Neuron (in vitro differentiated cells): ENCODE measurements around the gene RGCC.
"Not testable (repeated sequence)": the region's sequence is repeated elsewhere in the genome, so short reads cannot be mapped to it uniquely, and the experiment has no call there.

Experiments
- H2AFZ ChIP-seq: one replicate; pipeline ENCODE4 v1.6.1; 2013; ENCODE audit warnings: low read depth, mild to moderate bottlenecking, inconsistent platforms, low read length, moderate library complexity
- H3K27me3 ChIP-seq: one replicate; pipeline ENCODE4 v1.6.1; 2013; ENCODE audit warnings: low read length; ENCODE audit not compliant: insufficient read depth
- H3K36me3 ChIP-seq: one replicate; pipeline ENCODE4 v1.6.1; 2013; ENCODE audit warnings: low read length; ENCODE audit not compliant: insufficient read depth
- H3K4me1 ChIP-seq: one replicate; pipeline ENCODE4 v1.6.1; 2013; ENCODE audit warnings: low read length; ENCODE audit not compliant: insufficient read depth
- H3K4me3 ChIP-seq: 2 replicates; pipeline ENCODE4 v1.5.1; 2013; ENCODE audit warnings: mild to moderate bottlenecking, low read length, moderate library complexity
- H3K9me3 ChIP-seq: one replicate; pipeline ENCODE4 v1.6.1; 2013; ENCODE audit warnings: low read length

Gene RGCC

DNA sequence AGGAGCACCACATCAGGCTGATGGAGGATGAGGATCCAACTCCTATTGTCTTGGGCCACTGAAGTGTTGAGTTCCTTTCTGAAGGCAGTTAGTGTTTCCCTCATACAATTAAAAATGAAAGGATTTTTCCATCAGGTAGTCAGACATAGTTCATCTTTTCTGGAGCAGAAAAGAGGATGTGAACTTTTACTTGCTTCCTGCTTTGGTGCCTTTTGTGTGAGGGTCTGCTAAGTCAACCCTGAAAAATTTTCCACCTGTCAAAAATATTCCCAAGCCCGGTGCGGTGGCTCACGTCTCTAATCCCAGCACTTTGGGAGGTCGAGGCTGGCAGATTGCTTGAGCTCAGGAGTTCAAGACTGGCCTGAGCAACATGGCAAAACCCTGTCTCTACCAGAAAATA, 43.9 kb downstream of the RGCC start:
- H2AFZ ChIP-seq = no peak overlapping the region
- no peaks in the 10 kb centered on the region for H3K27me3 ChIP-seq
- H3K9me3 ChIP-seq = no peaks in the 10 kb centered on the region
- H3K4me3 ChIP-seq = no peak overlapping the region
- no peaks in the 10 kb centered on the region for H3K4me1 ChIP-seq
- no peaks in the 10 kb centered on the region for H3K36me3 ChIP-seq

DNA sequence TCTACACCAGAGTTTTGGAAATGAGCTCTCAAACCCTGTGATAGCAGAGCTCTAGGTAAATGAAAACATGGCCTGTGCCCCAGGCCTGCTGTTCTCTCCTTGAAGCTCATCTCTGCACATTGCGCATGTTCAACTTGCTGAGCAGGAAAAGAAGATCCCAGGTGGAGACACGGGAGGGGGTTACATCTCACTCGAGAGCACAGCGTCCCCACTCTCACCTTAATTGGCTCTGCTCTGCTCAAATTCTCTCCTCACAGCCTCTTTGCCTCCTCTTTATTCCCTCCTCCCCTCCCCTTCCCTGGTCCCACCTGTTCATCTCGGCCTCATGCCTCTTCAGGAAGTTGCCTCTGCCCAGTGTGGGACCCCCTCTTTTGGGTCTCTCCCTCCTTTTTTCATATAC, 44.7 kb downstream of the RGCC start:
- H3K4me1 ChIP-seq = no peaks in the 10 kb centered on the region
- no peaks in the 10 kb centered on the region for H3K9me3 ChIP-seq
- H3K36me3 ChIP-seq = no peaks in the 10 kb centered on the region
- H2AFZ ChIP-seq = no peak overlapping the region
- H3K27me3 ChIP-seq = no peaks in the 10 kb centered on the region
- no peak overlapping the region for H3K4me3 ChIP-seq

DNA sequence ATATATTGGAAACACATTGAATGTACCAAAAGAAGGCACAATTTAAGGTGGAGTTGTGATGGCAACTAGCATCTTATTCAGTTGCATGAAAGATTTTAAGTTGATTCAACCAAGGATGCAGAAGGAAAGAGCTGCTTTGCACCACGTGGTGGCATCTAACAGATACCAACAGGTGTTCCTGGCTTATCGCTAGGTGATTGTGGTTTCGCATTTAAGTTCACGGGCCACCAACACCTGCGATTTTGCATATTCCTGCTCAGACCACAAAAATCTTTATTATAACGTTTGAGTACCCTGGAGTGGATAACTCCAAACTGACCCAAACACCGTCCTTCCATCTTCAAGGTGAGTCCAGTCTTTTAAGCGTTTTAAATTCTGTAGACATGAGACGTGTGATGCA, 45.3 kb downstream of the RGCC start:
- Histone ChIP-seq H3K4me1 (no peaks in the 10 kb centered on the region), H3K4me3 (no peak overlapping the region), H2AFZ (no peak overlapping the region), H3K36me3 (no peaks in the 10 kb centered on the region), H3K9me3 (no peaks in the 10 kb centered on the region), H3K27me3 (no peaks in the 10 kb centered on the region)

DNA sequence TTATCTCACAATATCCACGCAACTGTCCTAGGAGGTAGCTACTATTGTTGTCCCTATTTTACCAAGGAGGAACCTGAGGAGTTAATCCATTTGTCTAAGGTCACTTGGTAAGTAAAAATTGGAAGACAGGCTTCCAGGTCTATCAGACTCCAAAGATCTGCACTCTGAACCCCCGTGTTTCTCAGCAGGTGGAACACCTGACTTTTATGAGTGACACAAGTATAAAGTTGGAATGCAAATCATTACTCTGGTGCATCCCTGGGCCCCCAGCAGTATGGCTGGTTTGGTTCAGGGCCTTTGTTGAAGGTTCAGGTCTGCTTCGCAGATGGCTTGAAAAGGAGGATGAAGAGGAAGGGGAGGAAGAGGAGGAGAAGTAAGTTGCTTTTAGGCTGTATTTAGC, 46.0 kb downstream of the RGCC start:
- Histone ChIP-seq H3K4me3 (no peak overlapping the region), H3K4me1 (no peaks in the 10 kb centered on the region), H3K9me3 (no peaks in the 10 kb centered on the region), H2AFZ (no peak overlapping the region), H3K27me3 (no peaks in the 10 kb centered on the region), H3K36me3 (no peaks in the 10 kb centered on the region)

DNA sequence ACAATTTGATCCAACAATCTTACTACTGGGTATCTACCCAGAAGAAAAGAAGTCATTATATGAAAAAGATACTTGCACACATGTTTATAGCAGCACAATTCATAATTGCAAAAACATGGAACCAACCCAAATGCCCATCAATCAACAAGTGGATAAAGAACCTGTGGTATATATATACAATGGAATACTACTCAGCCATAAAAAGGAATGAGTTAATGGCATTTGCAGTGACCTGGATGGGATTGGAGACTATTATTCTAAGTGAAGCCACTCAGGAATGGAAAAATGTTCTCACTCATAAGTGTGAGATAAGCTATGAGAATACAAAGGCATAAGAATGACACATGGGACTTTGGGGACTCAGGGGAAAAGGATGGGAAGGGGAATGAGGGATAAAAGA, 47.3 kb downstream of the RGCC start:
- H3K4me3 ChIP-seq, H2AFZ ChIP-seq, H3K36me3 ChIP-seq, H3K9me3 ChIP-seq, H3K4me1 ChIP-seq, H3K27me3 ChIP-seq: not testable (repeated sequence)

DNA sequence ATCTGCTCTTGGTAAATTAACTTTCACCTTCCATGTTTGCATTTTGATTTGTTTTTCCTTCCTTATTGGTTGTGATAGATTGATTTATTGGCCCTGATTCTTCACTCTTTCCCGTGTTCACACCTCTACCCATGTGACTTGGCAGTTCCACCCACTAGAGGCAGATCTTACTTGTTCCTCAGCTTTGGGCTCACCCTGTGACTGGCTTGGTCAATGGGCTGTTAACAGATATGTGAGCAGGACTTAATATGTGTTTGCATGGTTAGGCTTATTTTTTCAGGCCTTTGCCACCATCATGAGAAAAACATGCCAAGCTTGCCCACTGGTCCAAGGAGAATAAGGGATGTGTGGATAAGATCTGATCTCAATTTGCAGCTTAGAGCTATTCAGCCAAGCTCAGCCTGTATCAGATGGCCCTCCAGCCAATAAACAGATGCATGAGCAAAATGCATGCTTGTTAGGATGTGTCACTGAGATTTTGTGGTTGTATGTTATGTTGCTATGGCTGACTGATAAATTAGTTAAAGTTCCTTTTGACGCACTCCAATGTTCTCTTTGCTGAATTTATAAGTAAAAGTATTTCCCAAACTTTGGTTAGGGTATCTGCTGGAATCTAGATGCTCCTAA, 48.0 kb downstream of the RGCC start:
- Histone ChIP-seq H3K9me3 (no peaks in the 10 kb centered on the region), H3K27me3 (no peaks in the 10 kb centered on the region), H3K4me3 (no peak overlapping the region), H2AFZ (no peak overlapping the region), H3K4me1 (no peaks in the 10 kb centered on the region), H3K36me3 (no peaks in the 10 kb centered on the region)

DNA sequence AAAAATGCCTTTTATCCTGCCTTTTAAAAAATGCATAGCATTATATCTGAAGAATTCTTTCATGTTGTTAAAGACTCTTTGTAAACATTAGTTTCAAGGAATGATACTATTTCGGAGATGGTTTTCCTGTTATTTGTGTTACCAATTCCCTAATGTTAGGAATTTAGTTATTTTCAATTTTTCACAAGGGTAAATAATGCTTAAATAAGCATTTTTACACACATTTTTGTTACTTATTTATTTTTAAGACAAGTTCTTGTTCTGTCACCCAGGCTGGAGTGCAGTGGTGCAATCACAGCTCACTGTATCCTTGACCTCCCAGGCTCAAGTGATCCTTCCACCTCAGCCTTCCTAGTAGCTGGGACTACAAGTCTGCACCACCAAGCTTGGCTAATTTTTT, 49.0 kb downstream of the RGCC start:
- Histone ChIP-seq H2AFZ (no peak overlapping the region), H3K36me3 (no peaks in the 10 kb centered on the region), H3K4me1 (no peaks in the 10 kb centered on the region), H3K27me3 (no peaks in the 10 kb centered on the region), H3K4me3 (no peak overlapping the region), H3K9me3 (no peaks in the 10 kb centered on the region)

DNA sequence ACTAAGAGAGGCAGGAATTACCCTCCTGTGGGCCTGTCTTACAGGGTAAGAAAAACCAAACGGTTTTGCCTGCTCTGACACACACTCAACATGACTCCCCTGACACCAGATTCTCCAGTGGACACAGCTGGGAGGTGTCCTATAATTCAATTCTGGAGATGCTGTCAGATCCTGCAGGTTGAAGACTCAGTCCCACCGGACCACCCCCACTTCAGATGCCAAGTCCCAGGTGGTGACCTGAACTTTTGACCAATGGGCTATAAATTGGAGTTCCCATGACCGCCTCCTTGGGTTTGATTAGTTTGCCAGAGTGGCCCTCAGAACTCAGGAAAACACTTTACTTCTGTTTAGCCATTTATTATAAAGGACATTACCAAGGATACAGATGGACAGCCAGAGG, 52.6 kb downstream of the RGCC start:
- Histone ChIP-seq H3K27me3 (no peaks in the 10 kb centered on the region), H3K9me3 (no peaks in the 10 kb centered on the region), H2AFZ (no peak overlapping the region), H3K36me3 (no peaks in the 10 kb centered on the region), H3K4me3 (no peak overlapping the region), H3K4me1 (no peaks in the 10 kb centered on the region)

DNA sequence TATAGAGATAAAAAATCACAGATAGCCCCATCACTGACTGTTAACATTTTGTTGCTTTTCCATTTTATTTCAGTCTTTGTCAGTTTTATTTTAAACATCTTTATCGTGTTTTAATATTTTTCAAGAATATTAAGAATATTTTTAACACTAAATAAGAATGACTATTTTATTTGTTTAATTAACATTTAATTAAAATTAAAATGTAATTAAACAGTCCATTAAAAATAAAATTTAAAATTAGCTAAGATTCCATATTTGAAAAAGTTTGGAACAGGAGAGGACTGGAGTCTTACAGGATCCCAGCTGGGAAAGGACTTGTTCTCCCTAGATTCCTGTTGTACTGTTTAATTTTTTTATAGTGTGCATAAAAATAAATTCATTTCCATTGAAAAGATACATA, 54.5 kb downstream of the RGCC start:
- Histone ChIP-seq H3K9me3 (no peaks in the 10 kb centered on the region), H3K4me3 (no peak overlapping the region), H3K4me1 (no peaks in the 10 kb centered on the region), H3K36me3 (no peaks in the 10 kb centered on the region), H2AFZ (no peak overlapping the region), H3K27me3 (no peaks in the 10 kb centered on the region)

DNA sequence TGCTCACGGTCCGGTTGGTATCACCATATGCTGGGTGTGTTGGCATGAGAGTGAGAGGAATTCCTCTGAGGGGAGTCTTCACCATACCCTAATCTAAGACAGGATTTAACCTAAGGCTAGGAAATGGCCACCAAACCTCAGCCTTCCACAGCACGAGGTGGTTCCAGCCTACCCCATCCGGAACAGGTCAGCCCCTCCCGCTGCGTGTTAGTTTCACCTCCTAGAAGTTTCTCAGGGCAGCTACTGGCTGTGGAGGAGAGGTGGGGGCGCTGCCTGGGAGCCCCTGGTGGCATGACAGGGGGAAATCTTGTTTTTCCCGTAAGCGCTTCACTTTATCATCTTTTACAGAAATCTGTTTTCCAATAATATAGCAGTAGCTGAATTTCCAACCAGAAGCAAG, 55.1 kb downstream of the RGCC start:
- Histone ChIP-seq H3K9me3 (no peaks in the 10 kb centered on the region), H3K36me3 (no peaks in the 10 kb centered on the region), H3K4me1 (no peaks in the 10 kb centered on the region), H2AFZ (no peak overlapping the region), H3K27me3 (no peaks in the 10 kb centered on the region), H3K4me3 (no peak overlapping the region)

DNA sequence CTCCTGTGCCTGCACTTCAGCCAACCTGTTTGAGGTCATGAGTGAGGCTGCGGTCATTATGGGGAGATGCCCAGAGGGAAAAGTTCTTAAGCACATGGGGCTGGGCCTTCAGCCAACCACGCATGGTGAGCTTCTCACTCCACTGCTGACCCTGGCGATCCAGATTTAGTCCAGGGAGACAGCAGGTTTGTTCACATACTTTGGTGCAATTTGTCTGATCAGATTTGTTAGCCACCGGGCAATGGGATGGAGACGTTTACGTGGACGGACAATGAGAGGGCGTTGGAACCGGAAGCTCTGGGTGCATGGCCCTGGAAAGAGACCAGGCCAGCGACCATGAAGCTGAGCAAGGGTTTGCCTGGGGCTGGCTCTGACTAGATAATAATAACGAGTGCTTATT, 56.2 kb downstream of the RGCC start:
- no peak overlapping the region for H3K4me3 ChIP-seq
- no peak overlapping the region for H2AFZ ChIP-seq
- H3K36me3 ChIP-seq = no peaks in the 10 kb centered on the region
- H3K9me3 ChIP-seq = no peaks in the 10 kb centered on the region
- no peaks in the 10 kb centered on the region for H3K4me1 ChIP-seq
- H3K27me3 ChIP-seq = no peaks in the 10 kb centered on the region

DNA sequence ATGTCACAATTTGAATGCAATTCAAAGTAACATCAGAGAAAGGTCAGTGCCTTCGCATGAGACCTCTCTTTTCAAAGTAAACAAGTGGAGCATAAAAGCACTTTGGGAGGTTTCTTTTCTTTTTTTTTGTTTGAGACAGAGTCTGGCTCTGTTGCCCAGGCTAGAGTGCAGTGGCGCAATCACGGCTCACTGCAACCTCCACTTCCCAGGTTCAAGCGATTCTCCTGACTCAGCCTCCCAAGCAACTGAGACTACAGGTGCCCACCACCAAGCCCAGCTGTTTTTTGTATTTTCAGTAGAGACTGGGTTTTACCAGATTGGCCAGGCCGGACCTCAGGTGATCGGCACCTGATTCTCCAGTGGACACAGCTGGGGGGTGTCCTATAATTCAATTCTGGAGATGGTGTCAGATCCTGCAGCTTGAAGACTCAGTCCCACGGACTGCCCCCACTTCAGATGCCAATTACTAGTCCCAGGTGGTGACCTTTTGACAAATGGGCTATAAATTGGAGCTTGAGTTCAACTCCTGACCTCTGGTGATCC, 57.6 kb downstream of the RGCC start:
- Histone ChIP-seq H3K36me3 (no peaks in the 10 kb centered on the region), H3K9me3 (no peaks in the 10 kb centered on the region), H3K4me3 (no peak overlapping the region), H3K27me3 (no peaks in the 10 kb centered on the region), H3K4me1 (no peaks in the 10 kb centered on the region), H2AFZ (no peak overlapping the region)

DNA sequence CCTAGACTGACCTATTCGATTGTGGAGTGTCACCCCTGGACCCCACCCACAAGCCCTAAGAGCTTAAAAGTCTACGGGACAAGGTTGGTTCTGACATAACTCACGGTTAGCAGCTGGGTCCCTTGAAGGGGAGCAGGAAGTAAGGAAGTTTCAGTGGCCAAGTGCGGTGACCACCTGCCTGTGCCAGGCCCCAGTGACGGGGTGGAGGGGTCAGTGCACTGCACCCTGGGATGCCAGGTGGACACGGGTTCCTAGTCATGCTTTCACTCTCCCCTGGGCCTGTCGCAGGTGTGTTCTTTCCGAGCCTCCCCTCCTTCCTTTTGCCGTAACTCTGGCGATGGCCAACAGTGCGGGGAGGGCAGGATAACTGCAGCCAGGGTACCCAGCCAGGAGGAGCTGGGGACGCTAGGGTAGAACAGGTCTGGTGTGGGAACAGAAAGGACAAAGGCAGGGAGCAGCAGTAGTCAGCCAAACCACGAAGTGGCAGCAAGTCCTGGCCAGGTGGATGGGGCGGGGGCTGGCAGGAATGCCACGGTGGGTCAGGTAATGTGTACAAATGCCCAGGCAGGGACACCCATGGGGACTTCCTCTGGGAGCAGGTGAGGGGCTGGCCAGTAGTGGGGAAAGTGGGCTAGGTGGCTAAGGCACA, 58.3 kb downstream of the RGCC start:
- H3K27me3 ChIP-seq = no peaks in the 10 kb centered on the region
- no peak overlapping the region for H2AFZ ChIP-seq
- H3K9me3 ChIP-seq = no peaks in the 10 kb centered on the region
- no peaks in the 10 kb centered on the region for H3K36me3 ChIP-seq
- H3K4me1 ChIP-seq = no peaks in the 10 kb centered on the region
- no peak overlapping the region for H3K4me3 ChIP-seq

DNA sequence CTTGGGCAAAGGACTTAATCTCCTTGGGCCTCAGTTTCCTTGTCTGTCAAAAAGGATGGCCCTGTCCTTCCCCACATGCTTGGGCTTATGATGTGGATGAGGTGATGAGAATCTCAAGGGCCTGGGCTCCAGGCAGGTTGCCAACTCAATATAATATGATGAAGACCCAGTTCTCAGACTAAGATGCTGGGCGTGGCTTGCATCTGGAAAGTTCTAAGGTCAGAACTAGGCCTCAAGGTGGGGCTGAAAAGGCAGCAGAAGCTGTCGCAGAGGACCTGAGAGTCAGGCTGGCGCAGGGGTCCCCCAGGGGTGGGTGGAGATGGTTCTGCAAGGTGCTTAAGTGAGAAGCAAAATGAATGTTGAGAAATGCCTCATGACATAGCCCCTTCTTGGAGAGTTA, 58.8 kb downstream of the RGCC start:
- Histone ChIP-seq H3K9me3 (no peaks in the 10 kb centered on the region), H3K27me3 (no peaks in the 10 kb centered on the region), H3K36me3 (no peaks in the 10 kb centered on the region), H3K4me3 (no peak overlapping the region), H3K4me1 (no peaks in the 10 kb centered on the region), H2AFZ (no peak overlapping the region)
